GM21723 (cell line): ENCODE data around the gene ABLIM2.

ENCODE experiments used
- ATAC-seq: cut with Tn5 transposase; IDR thresholded peaks from one replicate; pipeline ENCODE4 v1.9.1; 2021; ENCODE audit warnings: mild to moderate bottlenecking, moderate library complexity; ENCODE audit not compliant: unreplicated experiment

The ABLIM2 gene

DNA sequence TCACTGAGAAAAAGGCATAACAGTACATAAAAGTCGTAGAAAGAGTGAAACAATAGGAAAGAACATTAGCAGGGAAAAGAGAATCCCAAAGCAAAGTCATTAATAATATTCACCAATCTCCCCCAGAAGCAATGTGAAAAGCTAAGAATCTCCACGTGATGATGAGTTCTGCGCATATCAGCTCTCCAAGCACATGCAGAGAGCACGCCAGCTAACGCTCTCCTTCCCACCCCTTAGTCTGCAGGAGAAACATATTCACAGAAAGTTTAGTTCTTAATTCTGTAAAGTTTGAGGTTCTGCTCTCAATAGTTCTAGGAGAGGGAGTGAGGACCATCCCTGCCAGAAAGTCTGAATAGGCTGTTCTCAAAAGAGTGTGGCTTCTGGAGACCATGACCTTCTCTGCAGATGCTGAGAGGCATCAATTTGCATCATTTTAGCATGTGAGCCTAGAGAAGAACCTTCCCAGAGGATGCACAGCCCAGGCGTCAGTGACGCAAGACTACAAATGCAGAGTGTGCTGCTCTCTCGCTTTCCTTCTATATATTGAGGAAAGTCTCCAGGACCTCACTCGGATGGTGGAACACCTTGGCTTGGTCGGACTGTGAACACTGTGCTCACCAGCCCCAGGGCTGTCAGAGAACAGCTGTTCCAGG is 167.7 kb downstream of the ABLIM2 start:
- no peak for ATAC-seq

DNA sequence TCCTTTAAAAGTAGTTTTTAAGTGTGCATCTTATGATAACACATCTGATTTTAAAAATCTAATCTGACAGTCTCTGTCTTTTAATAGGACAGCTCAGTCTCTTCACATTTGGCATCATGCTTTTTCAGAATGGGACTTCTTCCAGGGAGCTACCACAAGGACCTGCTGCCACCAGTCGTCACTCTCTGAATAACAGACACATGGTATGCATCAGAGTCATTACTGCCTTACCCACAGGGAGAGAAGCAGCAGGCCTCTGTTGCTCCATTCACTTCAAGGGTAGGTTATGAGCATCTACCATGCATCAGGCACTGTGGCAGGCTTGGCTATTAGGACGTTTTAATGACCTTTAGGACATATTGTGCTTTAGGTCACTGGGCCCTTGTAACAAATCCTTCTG is 169.0 kb downstream of the ABLIM2 start:
- no peak for ATAC-seq

DNA sequence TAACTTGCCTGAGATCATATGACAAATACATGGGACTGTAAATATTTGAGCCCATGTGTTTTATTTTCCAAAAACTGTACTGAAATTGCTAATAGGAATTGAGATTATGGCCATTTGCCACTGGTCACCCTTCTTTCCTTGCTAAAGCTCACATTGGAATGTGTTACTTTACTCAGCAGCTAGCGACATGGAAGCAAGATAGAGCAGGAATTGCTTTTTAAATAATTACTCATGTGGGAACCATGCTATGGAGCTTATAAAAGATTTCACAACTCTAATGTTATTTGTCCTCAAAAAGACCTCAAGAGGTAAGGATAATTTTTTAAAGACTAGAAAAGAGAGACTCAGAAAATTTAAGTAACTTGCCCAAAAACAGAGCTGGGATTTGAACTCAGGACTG is 170.2 kb downstream of the ABLIM2 start:
- no peak for ATAC-seq

DNA sequence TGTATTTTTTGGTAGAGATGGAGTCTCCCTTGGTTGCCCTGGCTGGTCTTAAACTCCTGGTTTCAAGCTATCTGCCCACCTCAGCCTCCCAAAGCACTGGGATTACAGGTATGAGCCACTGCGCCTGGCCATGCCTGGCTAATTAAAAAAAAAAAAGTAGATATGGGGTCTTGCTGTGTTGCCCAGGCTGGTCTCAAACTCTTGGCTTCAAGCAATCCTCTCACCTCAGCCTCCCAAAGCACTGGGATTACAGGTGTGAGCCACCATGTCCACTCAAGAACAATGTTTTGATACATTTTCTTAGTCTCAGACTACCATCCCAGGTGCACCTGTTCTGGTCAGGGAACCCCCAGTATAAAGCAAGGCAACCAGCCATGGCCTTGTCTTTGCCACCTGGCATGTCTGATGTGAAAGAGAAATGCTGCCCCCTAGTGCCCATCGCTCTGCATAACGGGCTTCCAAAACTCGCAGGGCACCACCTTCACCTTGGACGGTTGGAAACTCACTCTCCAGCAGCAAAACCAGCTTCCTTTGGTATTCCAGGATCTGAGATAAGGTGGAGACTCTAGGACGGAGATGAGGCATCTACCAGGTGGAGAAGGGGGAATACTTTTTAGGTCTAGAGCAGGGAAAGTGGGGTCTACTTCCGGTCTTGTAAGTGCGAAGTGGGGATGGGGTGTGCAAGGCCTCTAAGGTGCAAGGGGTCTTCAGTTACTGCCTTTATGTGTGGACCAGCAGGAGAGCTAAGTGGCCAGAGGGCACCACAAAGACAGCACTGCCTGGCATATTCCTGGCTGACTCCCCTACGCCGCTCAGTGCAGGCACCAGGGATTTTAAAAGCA is 171.2 kb downstream of the ABLIM2 start:
- peak; percentile 80 for ATAC-seq

DNA sequence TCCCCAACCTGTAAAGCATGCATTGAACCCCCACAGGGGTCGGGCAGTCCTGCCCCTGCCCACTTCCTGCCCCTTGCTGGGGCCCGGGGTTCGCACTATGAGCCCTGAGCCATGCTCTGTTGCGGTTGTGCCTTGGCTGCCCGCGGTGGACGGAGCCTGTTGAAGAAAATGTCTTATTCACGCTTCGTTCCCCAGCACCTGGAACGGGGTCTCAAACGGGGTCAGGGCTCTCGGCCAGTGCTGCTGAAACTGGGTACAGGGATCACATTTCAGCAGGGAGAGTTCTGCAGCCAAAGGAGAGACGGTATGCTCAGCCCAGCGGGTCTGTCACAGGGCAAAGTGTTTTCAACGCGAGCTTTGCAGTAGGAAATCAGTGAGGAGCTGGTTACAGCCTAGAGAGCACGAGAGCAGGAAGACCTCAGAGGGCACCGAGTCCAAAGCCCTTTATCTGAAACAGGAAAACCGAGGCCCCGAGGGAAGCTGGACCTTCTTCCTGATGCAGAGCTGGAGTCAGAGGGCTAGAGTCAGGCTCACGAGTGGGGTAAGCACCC is 172.6 kb downstream of the ABLIM2 start:
- no peak for ATAC-seq

DNA sequence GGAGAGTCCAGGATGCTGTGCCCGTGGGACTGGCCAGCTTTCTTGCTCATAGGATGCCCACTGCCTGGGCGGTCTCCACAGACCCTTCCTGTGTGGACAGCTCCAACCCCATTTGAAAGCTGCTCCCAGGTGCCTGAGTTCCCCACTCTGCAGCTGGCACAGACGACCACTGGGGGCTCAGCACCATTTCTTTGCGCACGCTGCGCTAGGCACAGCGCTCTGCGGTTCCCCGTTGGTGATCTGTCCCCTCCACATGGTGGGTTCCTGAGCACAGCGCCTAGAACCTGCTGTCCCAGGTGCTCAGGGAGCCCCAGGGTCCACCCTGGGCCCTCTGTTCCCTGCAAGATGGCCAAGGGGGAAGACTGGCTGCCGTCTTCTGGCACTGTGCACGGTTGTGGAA is 173.5 kb downstream of the ABLIM2 start:
- no peak for ATAC-seq

DNA sequence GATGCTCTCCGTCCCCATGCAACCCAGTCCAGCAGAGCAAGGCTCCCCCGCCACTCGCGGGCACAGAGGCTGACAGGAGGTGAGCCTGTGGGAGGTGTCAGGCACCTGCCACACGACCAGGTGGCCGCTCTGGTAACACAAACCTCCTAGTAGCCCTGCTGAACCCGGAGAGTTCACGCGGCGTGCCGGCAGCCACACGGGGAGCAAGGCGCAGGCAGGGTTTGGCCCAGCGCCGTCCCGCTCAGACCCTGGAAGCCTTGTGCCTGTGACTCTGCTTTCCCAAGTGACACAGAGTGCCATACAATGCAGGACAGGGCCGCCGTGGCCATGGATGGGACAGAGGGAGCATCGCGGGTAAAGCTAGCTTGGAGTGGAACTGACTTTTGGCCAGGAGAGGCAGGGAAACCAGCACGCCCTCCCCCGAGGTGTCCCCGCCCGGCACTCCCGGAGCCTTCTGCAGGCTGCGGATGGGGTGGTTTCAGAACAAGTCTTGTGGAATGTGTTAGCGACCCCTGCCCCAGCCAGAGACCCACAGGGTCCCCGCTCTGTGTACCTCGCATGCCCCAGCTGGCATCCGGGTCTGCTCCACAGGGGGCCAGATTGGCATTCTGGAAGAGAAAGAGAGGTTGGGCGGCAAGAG is 174.2 kb downstream of the ABLIM2 start:
- ATAC-seq = no peak

DNA sequence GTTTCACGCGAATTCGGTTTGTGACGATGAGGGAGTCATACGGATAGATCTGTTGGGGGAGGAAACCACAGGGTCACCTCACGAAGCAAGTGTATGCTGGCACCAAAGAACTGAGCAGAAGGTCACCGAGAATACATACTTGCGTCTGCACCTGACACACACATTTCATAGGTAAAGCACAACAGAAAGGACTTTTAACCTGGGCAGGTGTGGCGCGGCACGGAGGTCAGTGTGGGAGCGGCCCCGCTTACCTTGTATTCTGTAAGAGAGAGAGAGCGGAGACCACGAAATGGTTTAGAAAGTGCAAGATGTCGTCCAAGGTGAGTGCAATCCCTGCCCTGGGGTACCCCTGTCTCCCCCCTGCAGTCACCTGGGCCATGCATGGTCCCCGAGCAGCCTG is 175.3 kb downstream of the ABLIM2 start:
- ATAC-seq = no peak

DNA sequence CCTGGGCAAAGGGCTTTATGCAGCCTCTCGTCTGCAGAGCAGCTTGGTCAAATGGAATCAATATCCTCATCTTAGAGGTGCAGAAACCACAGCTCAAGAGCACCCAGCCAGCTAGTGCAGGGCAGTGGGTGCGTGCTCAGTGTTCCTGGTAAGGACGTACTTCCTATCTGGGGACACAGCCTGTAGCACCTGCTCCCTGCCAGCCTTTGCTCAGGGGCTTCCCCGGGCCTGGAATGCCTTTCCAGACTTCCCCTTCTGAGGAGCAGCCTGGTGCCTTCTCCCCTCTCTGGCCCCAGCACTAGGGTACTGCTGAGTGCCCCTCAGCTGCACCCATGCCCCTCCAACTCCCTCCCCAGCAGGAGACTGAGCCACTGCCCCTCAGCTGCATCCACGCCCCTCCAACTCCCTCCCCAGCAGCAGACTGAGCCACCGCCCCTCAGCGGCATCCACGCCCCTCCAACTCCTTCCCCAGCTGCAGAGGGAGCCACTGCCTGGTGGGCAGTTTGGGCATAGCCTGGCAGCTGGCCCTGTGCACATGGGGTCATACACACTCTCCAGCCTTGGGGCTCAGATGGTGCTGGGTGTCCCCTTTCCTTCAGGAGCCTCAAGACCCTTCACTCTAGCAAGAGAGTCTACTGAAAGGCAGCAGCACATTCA is 176.7 kb downstream of the ABLIM2 start:
- no peak for ATAC-seq

DNA sequence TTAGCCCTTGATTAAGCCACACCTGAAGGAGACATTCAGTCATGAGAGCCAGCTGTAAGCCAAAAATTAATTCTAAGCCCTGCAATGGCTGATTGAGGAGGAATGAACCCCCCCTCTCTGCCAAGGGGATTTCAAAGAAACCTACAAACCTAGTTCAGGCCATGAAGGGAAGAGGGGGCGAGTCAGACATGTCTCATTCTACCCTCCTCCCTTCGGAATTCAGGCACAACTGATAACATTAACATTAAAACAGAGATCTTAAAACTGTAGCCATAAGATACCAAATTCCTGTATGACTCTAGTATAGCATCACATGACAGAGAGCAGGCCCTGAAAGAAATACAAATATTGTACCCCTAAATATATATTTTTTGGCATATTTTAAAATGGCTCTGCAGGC is 178.6 kb downstream of the ABLIM2 start:
- ATAC-seq = no peak

DNA sequence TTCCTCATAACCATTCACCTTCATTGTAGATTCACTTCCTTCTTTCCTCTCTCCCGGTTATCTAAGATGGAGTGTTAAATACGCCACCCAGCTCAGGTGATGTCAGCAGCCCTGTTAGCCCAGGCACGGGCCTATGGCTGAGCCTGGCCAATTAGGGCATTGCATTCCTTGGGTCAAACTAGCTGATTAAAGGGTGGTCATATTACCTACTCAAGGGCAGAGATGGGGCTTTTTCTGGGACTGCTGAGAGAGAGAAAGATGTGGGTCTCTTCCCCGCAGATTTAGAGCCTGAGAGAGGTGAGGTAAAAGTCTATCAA is 179.0 kb downstream of the ABLIM2 start:
- ATAC-seq = no peak

DNA sequence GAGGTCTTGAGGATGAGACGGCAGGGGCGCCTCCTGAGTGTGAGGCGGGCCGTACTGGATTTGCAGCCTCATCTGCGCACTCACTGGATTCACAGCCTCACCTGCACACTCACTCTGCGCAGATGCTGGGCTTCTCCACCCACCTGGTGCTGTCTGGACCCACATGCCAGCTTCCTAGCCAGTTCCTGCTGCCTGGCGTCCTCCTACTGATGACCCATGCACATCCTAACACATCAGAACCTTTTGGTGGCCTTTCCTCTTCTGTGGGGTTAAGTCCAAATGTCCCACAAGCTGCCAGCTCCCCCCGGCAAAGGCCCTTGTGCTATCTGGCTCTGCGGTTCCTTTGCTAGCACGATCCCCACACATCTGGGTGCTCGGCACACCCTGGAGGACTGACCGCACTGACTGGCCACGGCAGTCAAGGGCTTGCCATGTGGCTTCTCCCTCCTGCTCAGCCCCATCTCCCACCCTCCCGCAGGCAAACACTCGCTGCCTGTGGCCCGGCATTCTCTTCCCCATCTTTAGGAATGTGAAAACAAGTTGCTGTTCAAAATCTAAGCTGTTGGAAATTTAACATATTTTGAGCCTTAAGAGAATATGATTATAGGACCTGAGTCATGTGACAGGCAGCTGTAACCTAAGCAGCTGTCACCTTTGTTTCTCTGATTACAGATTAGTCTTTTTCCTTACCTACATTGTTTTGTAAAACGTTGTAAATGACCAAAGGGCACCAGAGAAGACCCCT is 179.5 kb downstream of the ABLIM2 start:
- ATAC-seq = no peak

DNA sequence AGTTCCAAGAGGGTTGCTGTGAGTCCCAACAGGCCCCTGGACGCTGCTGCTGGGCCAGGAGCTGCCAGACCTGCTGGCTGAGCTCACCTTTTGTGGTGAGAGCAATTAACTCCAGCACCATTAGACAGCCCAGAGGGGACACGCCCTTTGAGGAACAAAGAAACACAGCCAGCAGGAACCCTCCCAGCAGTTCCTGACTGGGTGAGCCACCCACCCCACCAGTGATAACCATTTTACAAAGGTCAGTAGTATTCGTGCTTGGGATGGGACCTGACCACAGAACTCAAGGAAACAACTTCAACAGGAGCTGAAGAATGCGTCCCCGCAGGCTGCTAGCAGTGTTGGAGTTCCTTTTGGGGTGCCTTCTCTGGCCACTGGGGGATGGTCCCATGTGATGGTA is 180.1 kb downstream of the ABLIM2 start:
- no peak for ATAC-seq

DNA sequence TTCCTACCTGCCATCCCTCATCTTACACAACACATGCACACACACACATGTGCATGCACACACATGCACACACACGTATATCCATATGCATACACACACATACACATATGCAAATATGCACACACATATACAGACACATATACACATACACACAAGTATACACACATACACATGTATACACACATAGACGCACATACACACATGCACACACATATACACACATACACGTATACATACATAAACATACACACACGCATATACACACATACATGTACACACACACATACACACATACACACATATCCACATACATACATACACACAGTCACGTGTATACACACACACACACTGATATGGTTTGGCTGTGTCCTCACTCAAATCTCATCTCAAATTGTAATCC is 182.0 kb downstream of the ABLIM2 start:
- ATAC-seq = no peak

DNA sequence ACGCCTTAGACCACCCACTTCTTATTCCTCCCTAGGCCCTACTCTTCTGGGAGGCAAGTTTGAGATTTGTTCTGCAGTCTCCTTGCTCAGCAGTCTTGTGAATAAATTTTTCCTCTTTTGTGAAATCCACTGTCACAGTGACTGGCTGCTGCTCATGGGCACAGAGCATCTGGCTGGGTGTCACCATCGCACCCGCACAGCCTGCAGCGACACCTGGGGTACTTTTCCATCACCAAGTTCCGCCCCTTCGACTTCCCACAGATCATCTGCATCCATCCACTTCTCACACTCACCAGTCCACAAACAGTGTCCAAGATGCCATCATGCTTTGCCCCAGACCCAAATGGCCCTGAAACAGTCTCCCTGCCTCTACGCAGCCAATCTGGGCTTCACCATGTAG is 182.6 kb downstream of the ABLIM2 start:
- ATAC-seq = no peak

DNA sequence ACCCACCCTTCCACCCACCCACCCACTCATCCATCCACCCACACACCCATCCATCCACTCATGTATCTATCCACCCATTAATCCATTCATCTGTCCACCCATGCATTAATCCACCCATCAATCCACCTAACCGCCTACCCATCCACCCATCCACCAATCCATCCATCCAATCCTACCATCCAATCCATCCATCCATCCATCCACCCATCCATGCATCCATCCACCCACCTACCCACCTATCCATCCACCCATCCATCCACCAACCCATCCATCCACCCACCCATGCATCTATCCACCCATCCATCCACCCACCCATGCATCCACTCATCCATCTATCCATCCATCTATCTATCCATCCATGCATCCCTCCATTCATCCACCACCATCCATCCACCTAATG is 184.2 kb downstream of the ABLIM2 start:
- ATAC-seq = no peak

DNA sequence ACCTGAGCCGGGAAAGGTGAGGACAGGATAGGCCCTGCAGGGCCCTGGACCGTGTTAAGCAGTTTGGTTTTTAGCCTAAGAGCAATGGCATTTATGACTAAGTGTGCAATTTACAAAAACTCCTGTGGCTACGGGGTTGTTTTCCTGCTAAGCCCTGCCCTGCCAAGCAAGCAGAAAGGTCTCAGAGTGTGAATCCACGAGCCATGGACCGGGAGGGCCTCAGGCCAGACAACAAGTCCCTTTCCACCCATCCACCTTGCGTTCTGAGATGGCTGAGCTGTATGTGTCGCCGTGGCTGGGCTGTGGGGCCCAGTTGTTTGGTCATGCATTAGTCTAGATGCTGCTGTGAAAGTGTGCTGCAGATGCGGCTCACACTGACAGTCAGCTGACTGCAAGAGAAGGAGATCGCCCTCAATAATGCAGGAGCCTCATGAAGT is 185.1 kb downstream of the ABLIM2 start:
- ATAC-seq = no peak

DNA sequence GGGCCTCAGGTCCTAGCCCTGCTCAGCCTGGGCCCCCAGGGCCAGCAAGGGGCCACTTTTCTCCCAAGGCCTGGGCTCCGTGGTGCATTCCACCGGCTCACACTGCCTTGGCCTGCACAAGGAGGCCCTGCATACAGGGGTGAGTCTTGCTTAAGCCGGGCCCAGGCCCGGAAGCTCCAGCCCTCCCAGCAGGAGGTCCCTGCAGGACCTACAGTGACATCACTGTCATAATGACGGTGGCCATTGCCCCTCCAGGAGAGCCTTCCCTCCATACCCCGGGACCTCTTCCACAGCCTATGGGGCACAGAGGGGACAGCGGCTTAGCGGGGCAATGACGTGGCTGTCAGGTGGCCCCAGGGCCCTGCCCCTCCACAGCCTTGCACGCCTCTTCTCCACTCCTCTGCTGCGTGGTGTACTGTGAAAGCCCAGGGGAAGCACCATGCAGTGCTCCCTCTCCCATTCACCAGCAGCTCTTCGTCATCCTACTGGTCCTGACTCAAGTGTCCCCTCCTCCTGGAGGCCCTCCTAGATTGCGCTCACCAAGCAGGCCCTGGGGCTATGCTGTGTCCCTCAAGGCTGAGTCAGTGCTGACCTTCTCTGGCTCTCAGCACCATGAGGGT is 186.6 kb downstream of the ABLIM2 start:
- no peak for ATAC-seq

DNA sequence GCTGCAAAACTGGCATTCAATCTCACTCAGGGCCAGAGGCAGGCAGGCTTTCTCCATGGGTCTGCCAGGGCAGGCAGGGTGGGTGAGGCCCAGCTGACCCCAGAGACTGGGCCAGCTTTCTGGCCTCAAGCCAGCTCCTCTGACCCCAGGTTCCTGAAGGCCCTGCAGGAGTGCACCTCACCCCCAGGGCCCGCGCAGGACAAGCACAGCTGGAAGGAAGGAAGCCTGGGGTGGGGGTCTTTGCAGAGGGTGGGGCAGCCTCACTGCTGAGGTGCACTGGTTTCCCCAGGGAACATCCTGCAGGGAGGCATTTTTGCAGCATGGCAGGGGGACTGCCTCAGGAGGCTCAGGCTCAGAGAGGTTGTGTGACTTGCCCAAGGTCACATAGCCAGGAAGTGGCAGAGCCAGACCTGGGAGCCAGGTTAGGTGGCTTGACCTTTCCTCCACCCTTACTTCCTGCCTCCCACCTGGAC is 187.4 kb downstream of the ABLIM2 start:
- no peak for ATAC-seq

DNA sequence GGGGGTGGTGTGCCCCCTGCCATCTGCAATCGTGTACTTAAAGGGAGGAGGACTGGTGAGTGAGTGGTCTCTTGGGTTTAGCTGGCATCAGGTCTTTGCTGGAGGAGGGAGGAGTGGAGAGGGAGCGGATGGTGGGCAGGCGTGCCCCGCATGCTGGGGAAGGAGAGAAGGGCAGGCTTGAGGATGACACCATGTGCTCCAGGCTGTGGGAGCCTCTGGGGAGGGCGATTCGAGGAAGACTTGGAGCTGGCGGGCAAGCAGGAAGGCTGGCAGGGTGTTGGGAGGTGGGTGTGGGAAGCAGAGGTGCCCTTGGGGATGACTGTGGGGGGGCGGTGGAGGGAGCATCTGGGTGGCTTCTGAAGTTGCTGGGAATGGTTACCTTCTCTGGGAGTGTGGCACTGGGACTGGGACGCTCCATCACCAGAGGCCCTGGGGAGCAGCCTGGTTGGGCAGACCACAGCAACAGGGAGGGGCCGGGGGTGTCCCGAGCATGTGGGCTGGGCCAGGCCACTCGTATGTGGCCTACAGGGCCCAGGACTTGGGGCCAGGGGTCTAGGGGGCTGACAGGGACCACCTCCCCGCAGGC is 188.2 kb downstream of the ABLIM2 start:
- no peak for ATAC-seq
